MM.1S (cell line): Measurements from ENCODE around the gene AANAT.

Experiments used
- EZH2phosphoT487 ChIP-seq: fragments of 300-600 bp; sonication (generic); IDR thresholded peaks from 2 replicates; pipeline ENCODE4 v1.6.1; 2018; ENCODE audit warnings: antibody characterized with exemption, low read length
- TF ChIP-seq, protein P1 (sequence below): fragments of 300-600 bp; sonication (generic); IDR thresholded peaks from 2 replicates; pipeline ENCODE4 v1.5.1; 2016; ENCODE audit warnings: antibody characterized with exemption, low read length, mixed read lengths

GRCh38 chr17:76480632-76481031, 13.2 kb downstream of the AANAT start:
- TF ChIP-seq, protein P1, sequence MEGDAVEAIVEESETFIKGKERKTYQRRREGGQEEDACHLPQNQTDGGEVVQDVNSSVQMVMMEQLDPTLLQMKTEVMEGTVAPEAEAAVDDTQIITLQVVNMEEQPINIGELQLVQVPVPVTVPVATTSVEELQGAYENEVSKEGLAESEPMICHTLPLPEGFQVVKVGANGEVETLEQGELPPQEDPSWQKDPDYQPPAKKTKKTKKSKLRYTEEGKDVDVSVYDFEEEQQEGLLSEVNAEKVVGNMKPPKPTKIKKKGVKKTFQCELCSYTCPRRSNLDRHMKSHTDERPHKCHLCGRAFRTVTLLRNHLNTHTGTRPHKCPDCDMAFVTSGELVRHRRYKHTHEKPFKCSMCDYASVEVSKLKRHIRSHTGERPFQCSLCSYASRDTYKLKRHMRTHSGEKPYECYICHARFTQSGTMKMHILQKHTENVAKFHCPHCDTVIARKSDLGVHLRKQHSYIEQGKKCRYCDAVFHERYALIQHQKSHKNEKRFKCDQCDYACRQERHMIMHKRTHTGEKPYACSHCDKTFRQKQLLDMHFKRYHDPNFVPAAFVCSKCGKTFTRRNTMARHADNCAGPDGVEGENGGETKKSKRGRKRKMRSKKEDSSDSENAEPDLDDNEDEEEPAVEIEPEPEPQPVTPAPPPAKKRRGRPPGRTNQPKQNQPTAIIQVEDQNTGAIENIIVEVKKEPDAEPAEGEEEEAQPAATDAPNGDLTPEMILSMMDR = no peak
- TF ChIP-seq EZH2phosphoT487 = no peak
